CD14-positive monocyte (primary cell): ENCODE results near the gene TARS1. TPM values are rescaled to one million over a fixed set of nuclear protein-coding genes. Genes with fewer than 3 reads are reported as not detected.

ENCODE experiments used
- DNase-seq, 3 donors: peaks; one replicate each; pipeline ENCODE4 v3.0.0-alpha.2; 2011 to 2022
- H2AFZ ChIP-seq: 2 replicates; pipeline ENCODE4 v1.6.0; 2012; ENCODE audit warnings: mild to moderate bottlenecking, low read depth, low read length, inconsistent platforms; ENCODE audit not compliant: insufficient read depth, poor library complexity, severe bottlenecking
- H3K27ac ChIP-seq, 2 donors: 1 replicate in 1 of 2; 2 replicates in 1 of 2; pipeline ENCODE4 v1.5.1; 2012 to 2013; ENCODE audit warnings: low read length in 2 of 2, control low read depth in 1 of 2, inconsistent platforms in 1 of 2, low read depth in 1 of 2, mild to moderate bottlenecking in 1 of 2
- H3K27me3 ChIP-seq, 2 donors: one replicate each; pipeline versions ENCODE4 v1.6.0 to v1.6.1; 2011 to 2013; ENCODE audit warnings: low read length in 2 of 2; ENCODE audit not compliant: control insufficient read depth in 2 of 2, insufficient read depth in 2 of 2
- H3K36me3 ChIP-seq, 2 donors: replicated peaks in 1 of 2; 1 replicate in 1 of 2; 2 replicates in 1 of 2; pipeline versions ENCODE4 v1.5.1 to v1.6.1; 2012 to 2013; ENCODE audit warnings: low read length in 2 of 2, control low read depth in 1 of 2, inconsistent platforms in 1 of 2, mild to moderate bottlenecking in 1 of 2; ENCODE audit not compliant: insufficient read depth in 2 of 2, control insufficient read depth in 1 of 2
- H3K4me1 ChIP-seq, 2 donors: 1 replicate in 1 of 2; 2 replicates in 1 of 2; pipeline versions ENCODE4 v1.5.1 to v1.6.1; 2012 to 2013; ENCODE audit warnings: low read length in 2 of 2, control low read depth in 1 of 2, inconsistent platforms in 1 of 2, mild to moderate bottlenecking in 1 of 2, moderate library complexity in 1 of 2; ENCODE audit not compliant: insufficient read depth in 2 of 2, control insufficient read depth in 1 of 2
- H3K4me2 ChIP-seq: replicated peaks from 2 replicates; pipeline ENCODE3; 2012; ENCODE audit warnings: low read length, moderate library complexity, mild to moderate bottlenecking; ENCODE audit not compliant: poor library complexity, severe bottlenecking; ENCODE audit errors: extremely low read depth
- H3K4me3 ChIP-seq, 3 experiments: fragments of 200-600 bp in 1 of 3; sonication (generic) in 1 of 3; replicated peaks in 1 of 3; 1 replicate in 2 of 3; 2 replicates in 1 of 3; pipeline ENCODE4 v1.5.1; 2011 to 2013; ENCODE audit warnings: low read length in 3 of 3, mild to moderate bottlenecking in 3 of 3, control low read depth in 2 of 3, low read depth in 2 of 3, inconsistent platforms in 1 of 3, moderate library complexity in 1 of 3
- H3K79me2 ChIP-seq: 2 replicates; pipeline ENCODE4 v1.6.0; 2012; ENCODE audit warnings: mild to moderate bottlenecking, control low read depth, inconsistent platforms, low read length, moderate library complexity; ENCODE audit not compliant: insufficient read depth
- H3K9ac ChIP-seq: 2 replicates; pipeline ENCODE4 v1.6.0; 2017; ENCODE audit warnings: low read length, mild to moderate bottlenecking; ENCODE audit not compliant: insufficient read depth, poor library complexity, severe bottlenecking
- H3K9me3 ChIP-seq, 2 donors: replicated peaks in 1 of 2; 1 replicate in 1 of 2; 2 replicates in 1 of 2; pipeline versions ENCODE4 v1.5.1 to v1.6.1; 2012 to 2013; ENCODE audit warnings: low read length in 2 of 2, control low read depth in 1 of 2; ENCODE audit not compliant: control insufficient read depth in 1 of 2, insufficient read depth in 1 of 2
- H4K20me1 ChIP-seq: 2 replicates; pipeline ENCODE4 v1.6.0; 2012; ENCODE audit warnings: mild to moderate bottlenecking, low read length, control low read depth, moderate library complexity; ENCODE audit not compliant: insufficient read depth
- H3K27ac Mint-ChIP-seq, 7 donors: one replicate each; pipeline ENCODE4 v1.8.0; 2020; ENCODE audit warnings: mild to moderate bottlenecking in 7 of 7, mixed read lengths in 7 of 7, moderate library complexity in 6 of 7, inconsistent platforms in 2 of 7
- H3K27me3 Mint-ChIP-seq, 3 donors: one replicate each; pipeline ENCODE4 v1.8.0; 2021 to 2022; ENCODE audit warnings: low read depth in 3 of 3, mild to moderate bottlenecking in 3 of 3, mixed read lengths in 3 of 3, moderate library complexity in 3 of 3, inconsistent platforms in 1 of 3
- H3K36me3 Mint-ChIP-seq, 2 donors: one replicate each; pipeline ENCODE4 v1.8.0; 2020; ENCODE audit warnings: mixed read lengths in 2 of 2, inconsistent platforms in 1 of 2, mild to moderate bottlenecking in 1 of 2
- H3K4me1 Mint-ChIP-seq: one replicate; pipeline ENCODE4 v1.8.0; 2020; ENCODE audit warnings: mild to moderate bottlenecking, mixed read lengths
- H3K4me3 Mint-ChIP-seq, 2 donors: one replicate each; pipeline ENCODE4 v1.8.0; 2020; ENCODE audit warnings: mild to moderate bottlenecking in 2 of 2, mixed read lengths in 2 of 2, moderate library complexity in 1 of 2
- H3K9me3 Mint-ChIP-seq, 7 donors: one replicate each; pipeline ENCODE4 v1.8.0; 2020 to 2022; ENCODE audit warnings: mixed read lengths in 7 of 7, mild to moderate bottlenecking in 6 of 7, moderate library complexity in 6 of 7, inconsistent platforms in 2 of 7
- WGBS: methylation state at CpG from one replicate; pipeline ENCODE4 v1.1.5; 2013; ENCODE audit warnings: missing lambda C conversion rate; ENCODE audit not compliant: insufficient coverage; 5-methylcytosine and 5-hydroxymethylcytosine counted together
- intact Hi-C, 2 donors: fragments of 100-400 bp; cut with micrococcal nuclease; formaldehyde crosslinking; loops; one replicate each; pipeline versions ENCODE4 v1.15.0 to v1.15.1; 2023
- polyA plus RNA-seq, 3 donors: library from polyadenylated mRNA; depleted of rRNA in 1 of 3; unstranded in 2 of 3; stranded (reverse) in 1 of 3; fragments of 300-500 nt in 2 of 3; fragments of >200 nt in 1 of 3; fragmentation: Illumina TruSeq in 2 of 3; gene quantifications; 1 replicate in 2 of 3; 2 replicates in 1 of 3; pipeline ENCODE4 v1.2.3, GENCODE V29; 2012 to 2021
- TF ChIP-seq, protein P1 (sequence below): fragments of 200-600 bp; IDR thresholded peaks from one replicate; pipeline ENCODE4 v1.8.0; 2022; ENCODE audit warnings: antibody characterized with exemption, mild to moderate bottlenecking

TARS1 gene
- polyA plus RNA-seq, 3 donors, result 10.6 to 47.8 (median 39.8) TPM

GRCh38 chr5:33411498-33411897 is 29.3 kb upstream of the TARS1 start:
- Histone ChIP-seq H3K27ac (no peak overlapping the region), H3K4me3 (no peak overlapping the region), H3K4me2 (no peak overlapping the region), H3K4me1 (no peaks in the 10 kb centered on the region), H3K36me3 (no peaks in the 10 kb centered on the region), H4K20me1 (no peaks in the 10 kb centered on the region), H3K9me3 (no peaks in the 10 kb centered on the region), H3K9ac (no peak overlapping the region), H3K79me2 (no peaks in the 10 kb centered on the region), H2AFZ (no peak overlapping the region), H3K27me3 (no peaks in the 10 kb centered on the region)
- Mint-ChIP-seq H3K4me1 (no peaks in the 10 kb centered on the region), H3K27me3 (peaks cover 0 to 1% (median 0%) of the 10 kb centered on the region in 3 donors), H3K9me3 (no peaks in the 10 kb centered on the region), H3K36me3 (no peaks in the 10 kb centered on the region), H3K4me3 (no peak overlapping the region), H3K27ac (no peak overlapping the region)
- DNase-seq, result no peak
- TF ChIP-seq, protein P1, sequence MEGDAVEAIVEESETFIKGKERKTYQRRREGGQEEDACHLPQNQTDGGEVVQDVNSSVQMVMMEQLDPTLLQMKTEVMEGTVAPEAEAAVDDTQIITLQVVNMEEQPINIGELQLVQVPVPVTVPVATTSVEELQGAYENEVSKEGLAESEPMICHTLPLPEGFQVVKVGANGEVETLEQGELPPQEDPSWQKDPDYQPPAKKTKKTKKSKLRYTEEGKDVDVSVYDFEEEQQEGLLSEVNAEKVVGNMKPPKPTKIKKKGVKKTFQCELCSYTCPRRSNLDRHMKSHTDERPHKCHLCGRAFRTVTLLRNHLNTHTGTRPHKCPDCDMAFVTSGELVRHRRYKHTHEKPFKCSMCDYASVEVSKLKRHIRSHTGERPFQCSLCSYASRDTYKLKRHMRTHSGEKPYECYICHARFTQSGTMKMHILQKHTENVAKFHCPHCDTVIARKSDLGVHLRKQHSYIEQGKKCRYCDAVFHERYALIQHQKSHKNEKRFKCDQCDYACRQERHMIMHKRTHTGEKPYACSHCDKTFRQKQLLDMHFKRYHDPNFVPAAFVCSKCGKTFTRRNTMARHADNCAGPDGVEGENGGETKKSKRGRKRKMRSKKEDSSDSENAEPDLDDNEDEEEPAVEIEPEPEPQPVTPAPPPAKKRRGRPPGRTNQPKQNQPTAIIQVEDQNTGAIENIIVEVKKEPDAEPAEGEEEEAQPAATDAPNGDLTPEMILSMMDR, result no peak
- intact Hi-C loops, result no loop called here
- no CpG with 5 or more reads among the region's 1 CpG for WGBS

- H3K79me2 ChIP-seq, result no peaks in the 10 kb centered on the region
- no peaks in the 10 kb centered on the region for H3K4me1 Mint-ChIP-seq
- H2AFZ ChIP-seq, result no peak overlapping the region
- no peaks in the 10 kb centered on the region for H3K9me3 ChIP-seq
- H3K36me3 Mint-ChIP-seq, result no peaks in the 10 kb centered on the region
- no peaks in the 10 kb centered on the region for H3K36me3 ChIP-seq
- H3K9ac ChIP-seq, result no peak overlapping the region
- intact Hi-C loops, result no loop called here
- H4K20me1 ChIP-seq, result no peaks in the 10 kb centered on the region
- peaks cover 0 to 2% (median 0%) of the 10 kb centered on the region in 3 donors for H3K27me3 Mint-ChIP-seq
- 100% methylated on average over 1 of the region's 4 CpGs for WGBS
- DNase-seq, result no peak
- no peaks in the 10 kb centered on the region for H3K9me3 Mint-ChIP-seq
- TF ChIP-seq, protein P1, result no peak
- H3K27me3 ChIP-seq, result no peaks in the 10 kb centered on the region
- H3K4me3 Mint-ChIP-seq, result no peak overlapping the region
- no peak overlapping the region for H3K4me3 ChIP-seq
- no peak overlapping the region for H3K4me2 ChIP-seq
- H3K4me1 ChIP-seq, result no peaks in the 10 kb centered on the region
- no peak overlapping the region for H3K27ac ChIP-seq
- no peak overlapping the region for H3K27ac Mint-ChIP-seq
These were observed 24.9 kb upstream of the TARS1 start for GRCh38 chr5:33415811-33416354.
